ENCODE data around the gene ZNF692. TPM values are rescaled to one million over a fixed set of nuclear protein-coding genes. Genes with fewer than 3 reads are reported as not detected.
A peak's percentile ranks its signal among the peaks of the same experiment; 100 is the strongest.

The ZNF692 gene
- total RNA-seq, 6 donors from 2014 or later: 25.7 to 248 (median 34.1) TPM

DNA sequence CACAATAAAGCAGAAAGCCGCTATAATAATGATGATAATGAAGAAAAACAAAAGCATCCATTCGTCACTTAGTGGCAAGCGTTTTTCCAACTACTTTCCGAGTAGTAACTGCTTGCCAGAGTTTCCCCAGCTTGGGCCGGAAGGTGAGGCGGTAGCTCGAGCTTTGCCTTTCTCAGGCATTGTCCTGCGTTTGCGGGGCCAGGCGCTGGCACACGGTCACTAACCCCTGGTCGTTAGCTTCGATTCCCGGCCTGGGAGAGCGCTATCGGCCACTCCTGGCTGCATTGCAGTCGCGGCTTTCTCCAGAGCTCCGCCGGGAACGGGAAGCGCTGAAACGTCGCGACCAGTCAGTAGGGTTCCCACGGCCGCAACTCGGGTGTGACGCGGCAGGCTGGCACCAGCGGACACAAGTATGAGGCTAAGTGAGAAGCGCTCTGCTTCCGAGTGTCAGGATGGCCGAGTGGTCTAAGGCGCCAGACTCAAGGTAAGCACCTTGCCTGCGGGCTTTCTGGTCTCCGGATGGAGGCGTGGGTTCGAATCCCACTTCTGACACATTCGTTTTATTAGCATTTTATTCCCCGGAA is 14.6 kb upstream of the ZNF692 start:
- DNase-seq (peak; percentile 94 to 96), ATAC-seq (ENCODE audit: low FRiP score in 2 of 2) (peak; percentile 96 to 97)
- H3K4me3 ChIP-seq: peak overlapping the region; percentile 53 to 57 (median 54)
- H3K27ac ChIP-seq: peak overlapping the region; percentile 91 to 97 (median 96)
- H3K36me3 ChIP-seq: no peaks in the 10 kb centered on the region
- 0 to 1% methylated on average over 18 to 38 of the region's 41 CpGs for WGBS, 2 donors
- TF ChIP-seq EP300 (IDR thresholded peaks at IDR 0.05) (no peak), POLR2A (IDR thresholded peaks at IDR 0.05) (peak in 3 of 4 donors; percentile 25 to 64 (median 53)), CTCF (IDR thresholded peaks at IDR 0.05) (no peak), POLR2AphosphoS5 (IDR thresholded peaks at IDR 0.05) (peak; percentile 56 to 60)
- no peaks in the 10 kb centered on the region for H3K27me3 ChIP-seq
- H3K4me1 ChIP-seq: peaks cover 7 to 12% (median 11%) of the 10 kb centered on the region in 4 donors
- H3K9me3 ChIP-seq: no peaks in the 10 kb centered on the region

DNA sequence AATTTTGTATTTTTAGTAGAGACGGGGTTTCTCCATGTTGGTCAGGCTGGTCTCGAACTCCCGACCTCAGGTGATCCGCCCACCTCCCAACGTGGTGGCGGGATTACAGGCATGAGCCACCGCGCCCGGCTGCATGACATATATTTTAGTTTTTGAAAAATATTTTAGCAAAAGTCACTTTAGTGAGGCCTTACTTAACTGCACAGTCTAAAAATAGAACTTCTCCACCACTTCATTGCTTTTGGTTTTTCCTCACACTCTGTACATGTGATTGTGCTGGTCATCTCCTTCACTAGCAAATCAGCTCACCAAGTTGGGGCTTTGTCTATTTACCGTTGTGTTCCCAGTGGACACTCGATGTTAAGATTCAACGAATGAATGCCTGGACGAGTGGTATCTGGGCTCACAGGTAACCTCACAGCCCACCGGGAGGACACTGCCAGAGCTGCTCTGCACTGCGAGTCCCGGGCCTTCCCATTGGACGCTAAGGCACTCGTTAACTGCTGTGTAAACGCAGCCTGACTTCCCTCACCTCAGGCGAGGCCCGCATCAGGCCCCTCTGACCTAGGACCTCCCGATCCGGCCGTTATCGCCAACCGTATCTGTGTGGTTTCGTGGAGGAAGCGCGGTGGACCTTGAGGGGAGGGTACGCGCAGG is 14.0 kb upstream of the ZNF692 start:
- Histone ChIP-seq H3K36me3 (no peaks in the 10 kb centered on the region), H3K27ac (peak overlapping the region; percentile 91 to 97 (median 96)), H3K9me3 (no peaks in the 10 kb centered on the region), H3K4me3 (peak overlapping the region; percentile 53 to 57 (median 54)), H3K4me1 (peaks cover 7 to 12% (median 11%) of the 10 kb centered on the region in 4 donors), H3K27me3 (no peaks in the 10 kb centered on the region)
- 2 to 3% methylated on average over 18 to 31 of the region's 31 CpGs for WGBS, 2 donors
- ATAC-seq (ENCODE audit: low FRiP score in 2 of 2) (peak; percentile 83 to 89), DNase-seq (peak; percentile 64 to 81)
- peak in 1 of 2 donors; percentile 16 for TF ChIP-seq POLR2AphosphoS5 (IDR thresholded peaks at IDR 0.05)
- TF ChIP-seq POLR2A (IDR thresholded peaks at IDR 0.05): peak in 1 of 4 donors; percentile 3
- no peak for TF ChIP-seq EP300 (IDR thresholded peaks at IDR 0.05)

DNA sequence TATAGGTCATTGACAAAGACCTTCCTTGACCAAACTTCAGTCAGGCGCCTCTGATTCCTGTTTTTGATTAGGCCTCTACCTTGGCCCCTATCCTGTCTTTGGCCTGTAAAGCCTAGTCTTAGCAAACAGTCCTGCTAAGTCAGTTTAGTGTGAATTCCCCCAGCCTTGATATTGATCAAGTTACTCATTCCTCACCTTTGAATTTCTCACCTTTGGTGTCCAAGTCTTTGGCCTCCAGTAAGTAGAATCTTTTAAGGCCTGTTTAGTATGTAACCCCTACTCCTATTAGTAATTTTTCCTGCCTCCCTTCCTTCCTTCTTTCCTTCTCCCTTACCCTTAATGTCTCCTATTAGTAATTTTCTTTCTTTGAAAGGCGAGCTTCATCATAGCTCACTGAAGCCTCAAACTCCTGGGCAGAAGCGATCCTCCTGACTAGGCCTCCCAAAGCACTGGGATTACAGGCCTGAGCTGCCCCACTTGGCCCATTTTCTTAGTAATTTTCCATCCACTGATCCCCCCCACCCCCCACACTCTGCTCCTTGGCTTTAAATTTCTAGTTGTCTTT is 13.0 kb upstream of the ZNF692 start:
- Histone ChIP-seq H3K36me3 (no peaks in the 10 kb centered on the region), H3K27me3 (no peaks in the 10 kb centered on the region), H3K4me3 (peak overlapping the region in 1 of 4 donors; percentile 56), H3K4me1 (peaks cover 7 to 12% (median 11%) of the 10 kb centered on the region in 4 donors), H3K9me3 (no peaks in the 10 kb centered on the region), H3K27ac (peak overlapping the region in 2 of 4 donors; percentile 94 to 97)
- no peak for ATAC-seq (ENCODE audit: low FRiP score in 2 of 2)
- no peak for DNase-seq
- WGBS, 2 donors: 95 to 98% methylated on average over 3 of the region's 3 CpGs
- TF ChIP-seq CTCF (IDR thresholded peaks at IDR 0.05) (no peak), POLR2A (IDR thresholded peaks at IDR 0.05) (no peak), EP300 (IDR thresholded peaks at IDR 0.05) (no peak), POLR2AphosphoS5 (IDR thresholded peaks at IDR 0.05) (no peak)

- DNase-seq (peak; percentile 91 to 94), ATAC-seq (ENCODE audit: low FRiP score in 2 of 2) (peak; percentile 82)
- Histone ChIP-seq H3K4me1 (peaks cover 18 to 23% (median 20%) of the 10 kb centered on the region in 4 donors), H3K4me3 (peak overlapping the region; percentile 23 to 64 (median 59)), H3K9me3 (no peaks in the 10 kb centered on the region), H3K36me3 (no peaks in the 10 kb centered on the region), H3K27me3 (no peaks in the 10 kb centered on the region), H3K27ac (peak overlapping the region; percentile 21 to 79 (median 54))
- WGBS, 2 donors: 7 to 19% methylated on average over 6 to 25 of the region's 46 CpGs
- TF ChIP-seq CTCF (IDR thresholded peaks at IDR 0.05) (peak in 1 of 6 experiments; percentile 7), EP300 (IDR thresholded peaks at IDR 0.05) (no peak), POLR2AphosphoS5 (IDR thresholded peaks at IDR 0.05) (peak; percentile 55 to 59), POLR2A (IDR thresholded peaks at IDR 0.05) (peak in 2 of 4 donors; percentile 32 to 73)
Observed at GRCh38 chr1:248862998-248863881, 4.4 kb upstream of the ZNF692 start.

All from upper lobe of left lung (tissue), 6 donors.